Measurements from ENCODE around the gene LRRTM3.

DNA sequence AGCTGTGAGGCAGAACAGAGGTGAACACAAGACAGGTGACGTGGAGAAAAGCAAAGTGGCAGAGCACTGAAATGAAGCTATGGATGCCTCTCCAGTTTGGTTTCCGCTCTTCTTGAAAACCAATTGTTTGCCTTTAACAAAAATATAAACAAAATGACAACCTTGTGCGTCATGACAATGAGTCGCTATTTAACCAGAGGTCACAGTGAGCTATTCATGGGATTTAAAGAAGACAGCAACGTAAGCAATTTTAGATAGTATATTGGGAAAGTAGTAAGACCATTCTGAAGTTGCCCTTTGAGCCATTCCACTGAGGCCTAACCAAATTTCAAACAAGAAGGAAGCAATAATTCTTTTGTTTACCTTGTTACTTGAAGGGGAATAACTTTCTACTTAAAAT is 15.2 kb upstream of the LRRTM3 start:
- TF ChIP-seq CTCF (conservative IDR thresholded peaks at IDR 0.05; ENCODE audit: low read depth in 2 of 2) (no peak), EZH2 (IDR thresholded peaks at IDR 0.05; ENCODE audit: low read depth, unreplicated experiment) (no peak), POLR2AphosphoS5 (IDR thresholded peaks at IDR 0.05; ENCODE audit: low read depth) (no peak), EZH2phosphoT487 (IDR thresholded peaks at IDR 0.05; ENCODE audit: unreplicated experiment) (no peak), ZNF331 (CRISPR knock-in tag; IDR thresholded peaks at IDR 0.05; ENCODE audit: low read depth) (no peak), JUNB (IDR thresholded peaks at IDR 0.05; ENCODE audit: unreplicated experiment) (no peak), STAT1 (IDR thresholded peaks at IDR 0.05; ENCODE audit: unreplicated experiment) (no peak), CREB1 (CRISPR knock-in tag; IDR thresholded peaks at IDR 0.05; ENCODE audit: low read depth) (no peak), ZNF114 (CRISPR knock-in tag; IDR thresholded peaks at IDR 0.05) (no peak), NANOG (IDR thresholded peaks at IDR 0.05; ENCODE audit: borderline replicate concordance) (no peak), ETS1 (IDR thresholded peaks at IDR 0.05) (no peak)
- TF ChIP-seq, protein P1, sequence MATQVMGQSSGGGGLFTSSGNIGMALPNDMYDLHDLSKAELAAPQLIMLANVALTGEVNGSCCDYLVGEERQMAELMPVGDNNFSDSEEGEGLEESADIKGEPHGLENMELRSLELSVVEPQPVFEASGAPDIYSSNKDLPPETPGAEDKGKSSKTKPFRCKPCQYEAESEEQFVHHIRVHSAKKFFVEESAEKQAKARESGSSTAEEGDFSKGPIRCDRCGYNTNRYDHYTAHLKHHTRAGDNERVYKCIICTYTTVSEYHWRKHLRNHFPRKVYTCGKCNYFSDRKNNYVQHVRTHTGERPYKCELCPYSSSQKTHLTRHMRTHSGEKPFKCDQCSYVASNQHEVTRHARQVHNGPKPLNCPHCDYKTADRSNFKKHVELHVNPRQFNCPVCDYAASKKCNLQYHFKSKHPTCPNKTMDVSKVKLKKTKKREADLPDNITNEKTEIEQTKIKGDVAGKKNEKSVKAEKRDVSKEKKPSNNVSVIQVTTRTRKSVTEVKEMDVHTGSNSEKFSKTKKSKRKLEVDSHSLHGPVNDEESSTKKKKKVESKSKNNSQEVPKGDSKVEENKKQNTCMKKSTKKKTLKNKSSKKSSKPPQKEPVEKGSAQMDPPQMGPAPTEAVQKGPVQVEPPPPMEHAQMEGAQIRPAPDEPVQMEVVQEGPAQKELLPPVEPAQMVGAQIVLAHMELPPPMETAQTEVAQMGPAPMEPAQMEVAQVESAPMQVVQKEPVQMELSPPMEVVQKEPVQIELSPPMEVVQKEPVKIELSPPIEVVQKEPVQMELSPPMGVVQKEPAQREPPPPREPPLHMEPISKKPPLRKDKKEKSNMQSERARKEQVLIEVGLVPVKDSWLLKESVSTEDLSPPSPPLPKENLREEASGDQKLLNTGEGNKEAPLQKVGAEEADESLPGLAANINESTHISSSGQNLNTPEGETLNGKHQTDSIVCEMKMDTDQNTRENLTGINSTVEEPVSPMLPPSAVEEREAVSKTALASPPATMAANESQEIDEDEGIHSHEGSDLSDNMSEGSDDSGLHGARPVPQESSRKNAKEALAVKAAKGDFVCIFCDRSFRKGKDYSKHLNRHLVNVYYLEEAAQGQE (IDR thresholded peaks at IDR 0.05; ENCODE audit: unreplicated experiment), result no peak
